GM23338 (cell line): ENCODE data around the gene LSM12. TPM values are rescaled to one million over a fixed set of nuclear protein-coding genes. Genes with fewer than 3 reads are reported as not detected.

Experiments
- ATAC-seq: fragments of 200-7000 bp; cut with Tn5 transposase; 3 replicates; pipeline ENCODE4 v1.9.1; 2020
- DNase-seq: peaks from one replicate; pipeline ENCODE4 v3.0.0-alpha.2; 2015; ENCODE audit warnings: low spot score
- H2AFZ ChIP-seq: fragments of 200-600 bp; sonication (generic); 2 replicates; pipeline ENCODE4 v1.8.0; 2016; ENCODE audit warnings: antibody characterized with exemption, mild to moderate bottlenecking, moderate library complexity
- H3F3A ChIP-seq: fragments of 200-600 bp; sonication (generic); replicated peaks from 2 replicates; pipeline ENCODE4 v1.8.0; 2017; ENCODE audit warnings: antibody characterized with exemption, mixed run types, low read depth
- H3K27ac ChIP-seq: fragments of 200-600 bp; sonication (generic); 2 replicates; pipeline ENCODE4 v1.6.1; 2016; ENCODE audit warnings: low read depth
- H3K27me3 ChIP-seq: fragments of 200-600 bp; sonication (generic); 2 replicates; pipeline ENCODE4 v1.8.0; 2016; ENCODE audit warnings: mild to moderate bottlenecking, mixed run types, moderate library complexity; ENCODE audit not compliant: insufficient read depth
- H3K36me3 ChIP-seq: fragments of 200-600 bp; sonication (generic); 2 replicates; pipeline ENCODE4 v1.8.0; 2016; ENCODE audit warnings: mild to moderate bottlenecking; ENCODE audit not compliant: insufficient read depth
- H3K4me1 ChIP-seq: fragments of 200-600 bp; sonication (generic); 2 replicates; pipeline ENCODE4 v1.8.0; 2016; ENCODE audit warnings: mild to moderate bottlenecking, moderate library complexity; ENCODE audit not compliant: insufficient read depth
- H3K4me2 ChIP-seq: fragments of 200-600 bp; sonication (generic); 2 replicates; pipeline ENCODE4 v1.7.1; 2017; ENCODE audit warnings: mixed run types
- H3K4me3 ChIP-seq: fragments of 200-600 bp; sonication (generic); 2 replicates; pipeline ENCODE4 v1.6.1; 2016; ENCODE audit warnings: mixed run types
- H3K79me2 ChIP-seq: fragments of 200-600 bp; sonication (generic); replicated peaks from 2 replicates; pipeline ENCODE4 v1.8.0; 2017; ENCODE audit warnings: mild to moderate bottlenecking; ENCODE audit not compliant: insufficient read depth
- H3K9me2 ChIP-seq: fragments of 200-600 bp; sonication (generic); 2 replicates; pipeline ENCODE4 v1.8.0; 2017; ENCODE audit not compliant: insufficient read depth
- H4K20me1 ChIP-seq: fragments of 200-600 bp; sonication (generic); replicated peaks from 2 replicates; pipeline ENCODE4 v1.8.0; 2017; ENCODE audit warnings: mild to moderate bottlenecking; ENCODE audit not compliant: insufficient read depth
- H3K27ac Mint-ChIP-seq: 2 replicates; pipeline ENCODE4 v1.8.0; 2020; ENCODE audit warnings: inconsistent platforms, mild to moderate bottlenecking, moderate library complexity, mixed read lengths
- H3K27me3 Mint-ChIP-seq: 3 replicates; pipeline ENCODE4 v1.8.0; 2022; ENCODE audit warnings: low read depth, mild to moderate bottlenecking, moderate library complexity, mixed read lengths, inconsistent platforms; ENCODE audit not compliant: insufficient read depth, poor library complexity
- H3K36me3 Mint-ChIP-seq: 3 replicates; pipeline ENCODE4 v1.8.0; 2021; ENCODE audit warnings: low read depth, mild to moderate bottlenecking, inconsistent platforms, moderate library complexity, mixed read lengths
- H3K4me1 Mint-ChIP-seq: 3 replicates; pipeline ENCODE4 v1.8.0; 2020; ENCODE audit warnings: mild to moderate bottlenecking, inconsistent platforms, mixed read lengths
- H3K4me3 Mint-ChIP-seq: 3 replicates; pipeline ENCODE4 v1.8.0; 2021; ENCODE audit warnings: moderate library complexity, mild to moderate bottlenecking, inconsistent platforms, mixed read lengths
- H3K9me3 Mint-ChIP-seq: 3 replicates; pipeline ENCODE4 v1.8.0; 2020; ENCODE audit warnings: moderate library complexity, mild to moderate bottlenecking, inconsistent platforms, mixed read lengths
- CTCF ChIP-seq, 2 experiments: fragments of 200-600 bp in 1 of 2; sonication (generic) in 1 of 2; conservative IDR thresholded peaks; 2 replicates each; pipeline versions ENCODE4 v1.5.1 to v1.6.1; 2016 to 2017; ENCODE audit warnings: antibody characterized with exemption in 2 of 2, low read depth in 2 of 2, mild to moderate bottlenecking in 2 of 2, moderate library complexity in 1 of 2
- ETS1 ChIP-seq: IDR thresholded peaks from 2 replicates; pipeline ENCODE4 v1.6.1; 2016; ENCODE audit warnings: antibody characterized with exemption
- EZH2 ChIP-seq: fragments of 200-600 bp; sonication (generic); IDR thresholded peaks from one replicate; pipeline ENCODE4 v1.8.0; 2017; ENCODE audit warnings: antibody characterized with exemption, mild to moderate bottlenecking, low read depth; ENCODE audit not compliant: unreplicated experiment
- EZH2phosphoT487 ChIP-seq: fragments of 200-600 bp; sonication (generic); IDR thresholded peaks from one replicate; pipeline ENCODE4 v1.8.1; 2018; ENCODE audit warnings: antibody characterized with exemption; ENCODE audit not compliant: unreplicated experiment
- NANOG ChIP-seq: IDR thresholded peaks from 2 replicates; pipeline ENCODE4 v1.6.1; 2016; ENCODE audit warnings: antibody characterized with exemption, borderline replicate concordance
- POLR2AphosphoS5 ChIP-seq: IDR thresholded peaks from 2 replicates; pipeline ENCODE4 v1.6.1; 2016; ENCODE audit warnings: antibody characterized with exemption, low read depth
- REST ChIP-seq: IDR thresholded peaks from one replicate; pipeline ENCODE4 v1.6.1; 2018; ENCODE audit warnings: antibody characterized with exemption; ENCODE audit not compliant: unreplicated experiment
- ZNF114 ChIP-seq: fragments of 250-450 bp; sonication (Bioruptor Pico); IDR thresholded peaks from 2 replicates; pipeline ENCODE4 v1.5.0; 2020; ENCODE audit warnings: mild to moderate bottlenecking, moderate library complexity
- ZNF331 ChIP-seq: fragments of 250-450 bp; sonication (Bioruptor Pico); IDR thresholded peaks from 2 replicates; pipeline ENCODE4 v1.5.0; 2020; ENCODE audit warnings: low read depth, mild to moderate bottlenecking, moderate library complexity
- ZNF462 ChIP-seq: fragments of 250-450 bp; sonication (Bioruptor Pico); IDR thresholded peaks from 2 replicates; pipeline ENCODE4 v1.5.0; 2020; ENCODE audit warnings: mild to moderate bottlenecking, moderate library complexity
- polyA plus RNA-seq: library from polyadenylated mRNA; unstranded; fragments of >200 nt; fragmentation: Nextera tagmentation; extraction: Ambion mirVana; gene quantifications from 2 replicates; pipeline ENCODE4 v1.2.1, GENCODE V29; 2016
- total RNA-seq: library from RNA; depleted of rRNA; stranded (reverse); fragments of >200 nt; shearing (Covaris generic); gene quantifications from 2 replicates; pipeline ENCODE4 v1.2.3, GENCODE V29; 2014

The LSM12 gene
- total and polyA plus RNA-seq, 2 experiments from 2014 or later = 72.7 to 241 TPM

GRCh38 chr17:44095388-44095646, 28.8 kb upstream of the LSM12 start:
- peak overlapping the region; percentile 63 for H3K4me2 ChIP-seq
- H3K4me1 Mint-ChIP-seq = peaks cover 27% of the 10 kb centered on the region; the same call in 2 of the 3 replicates
- H3F3A ChIP-seq = peaks cover 26% of the 10 kb centered on the region
- peak; percentile 22 for ATAC-seq
- no peak overlapping the region for H2AFZ ChIP-seq
- H3K36me3 Mint-ChIP-seq = peaks cover 11% of the 10 kb centered on the region
- no peaks in the 10 kb centered on the region; the same call in 2 of the 3 replicates for H3K9me3 Mint-ChIP-seq
- H3K27me3 Mint-ChIP-seq = peaks cover 12% of the 10 kb centered on the region
- H3K27me3 ChIP-seq = no peaks in the 10 kb centered on the region
- no peaks in the 10 kb centered on the region; the same call in 1 of the 2 replicates for H3K36me3 ChIP-seq
- H3K4me1 ChIP-seq = peaks cover 29% of the 10 kb centered on the region
- no peak for DNase-seq
- peak overlapping the region; percentile 99 for H3K27ac ChIP-seq
- H3K4me3 Mint-ChIP-seq = peak overlapping the region; percentile 76
- no peaks in the 10 kb centered on the region for H3K9me2 ChIP-seq
- peaks cover 11% of the 10 kb centered on the region; the same call in 1 of the 2 replicates for H3K79me2 ChIP-seq
- peak overlapping the region; percentile 99 for H3K27ac Mint-ChIP-seq
- H3K4me3 ChIP-seq = peak overlapping the region; percentile 46
- TF ChIP-seq CTCF (conservative IDR thresholded peaks at IDR 0.05; ENCODE audit: low read depth in 2 of 2) = no peak
- TF ChIP-seq REST = no peak
- no peak for TF ChIP-seq POLR2AphosphoS5
- TF ChIP-seq ZNF114 (CRISPR knock-in tag) = no peak
- no peak for TF ChIP-seq ETS1
- TF ChIP-seq NANOG = no peak
- TF ChIP-seq EZH2phosphoT487 = no peak
- no peak for TF ChIP-seq ZNF331 (CRISPR knock-in tag)
- TF ChIP-seq ZNF462 (CRISPR knock-in tag) = no peak
- TF ChIP-seq EZH2 = no peak
- H4K20me1 ChIP-seq = no peaks in the 10 kb centered on the region
